Measurements from ENCODE around the gene EGLN3. TPM values are rescaled to one million over a fixed set of nuclear protein-coding genes. Genes with fewer than 3 reads are reported as not detected.

EGLN3 gene
- 5.0 TPM for polyA plus RNA-seq (2012; ENCODE audit: low read depth, missing spikeins)

DNA sequence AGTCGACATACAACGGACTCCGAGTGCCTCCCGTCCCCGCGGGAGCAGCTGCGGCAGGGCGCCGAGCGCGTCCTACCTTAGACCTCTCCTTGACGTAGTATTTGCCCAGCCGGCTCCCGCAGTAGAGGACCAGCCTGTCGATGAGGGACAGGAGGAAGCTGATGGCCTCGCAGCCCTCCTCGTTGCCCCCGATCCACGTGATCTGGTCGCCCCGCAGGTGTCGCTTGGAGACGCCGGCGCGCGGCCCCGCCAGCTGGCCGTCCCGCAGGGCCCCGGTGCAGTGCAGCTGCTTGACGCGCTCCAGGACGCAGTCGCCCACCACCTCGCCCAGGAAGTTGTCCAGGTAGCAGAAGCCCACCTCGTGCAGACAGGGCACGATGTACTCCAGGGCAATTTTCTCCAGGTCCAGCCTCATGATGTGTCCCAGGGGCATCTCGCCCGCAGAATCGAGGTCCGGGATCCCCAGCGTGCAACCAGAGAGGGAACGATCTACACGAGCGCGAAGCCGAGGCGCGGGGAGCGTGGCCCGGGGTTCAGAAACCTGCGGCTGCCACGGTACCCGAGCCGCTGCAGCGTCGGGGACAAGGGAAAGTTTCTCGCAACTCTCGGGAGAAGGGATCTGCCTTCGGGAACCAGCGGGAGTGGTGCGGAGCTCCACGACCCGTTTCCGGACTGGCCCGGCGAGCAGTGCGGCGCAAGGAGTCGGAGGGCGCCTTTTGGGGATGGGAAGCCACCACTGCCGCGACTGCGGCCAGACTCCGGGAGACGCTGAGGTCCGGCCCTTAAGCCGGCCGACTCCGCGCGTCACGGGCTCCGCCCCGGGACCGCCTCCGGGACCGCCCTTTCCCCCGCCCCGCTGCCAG is at the start of gene EGLN3:
Gene EGLN3, minus strand, starts transcription at position 755 of the 863 bp plus-strand sequence. Its CDS starts 322 bp downstream, at position 433.
- DNase-seq (ENCODE audit: insufficient read length, low spot score) (peak; percentile 72), FAIRE-seq (peak; percentile 58)
- TF ChIP-seq POLR2AphosphoS5 (IDR thresholded peaks at IDR 0.05; ENCODE audit: low read depth, low read length): no peak
- no peak for TF ChIP-seq TAF1 (IDR thresholded peaks at IDR 0.05; ENCODE audit: low read depth, low read length)
- no peak for TF ChIP-seq SPI1 (IDR thresholded peaks at IDR 0.05; ENCODE audit: low read depth, low read length)
- no peak for TF ChIP-seq POLR2A (IDR thresholded peaks at IDR 0.05; ENCODE audit: low read depth, low read length)
- TF ChIP-seq POU2F2 (IDR thresholded peaks at IDR 0.05; ENCODE audit: low read depth, low read length): no peak
- no peak for TF ChIP-seq PAX5 (IDR thresholded peaks at IDR 0.05; ENCODE audit: insufficient read depth, low read length, severe bottlenecking)

DNA sequence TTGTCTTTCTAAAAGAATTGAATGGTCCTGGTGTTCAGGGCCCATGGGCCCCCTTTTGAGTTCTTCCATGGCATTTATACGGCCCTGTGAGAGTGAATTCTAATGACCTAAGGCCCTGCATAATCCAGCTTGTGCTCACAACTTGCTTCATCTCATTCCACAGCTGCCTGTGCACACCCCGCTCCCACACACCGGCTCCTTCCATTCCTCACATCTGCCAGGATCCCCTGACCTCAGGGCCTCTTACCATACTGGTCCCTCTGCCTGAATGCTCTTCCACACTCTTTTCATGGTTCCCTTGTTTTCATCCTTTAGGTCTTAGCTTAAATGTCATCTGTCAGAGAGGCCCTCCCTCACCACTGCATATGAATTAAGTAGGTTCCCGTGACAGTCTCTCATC is 49.5 kb upstream of the EGLN3 start:
- FAIRE-seq (no peak), DNase-seq (ENCODE audit: insufficient read length, low spot score) (no peak)
- TF ChIP-seq POLR2A (IDR thresholded peaks at IDR 0.05; ENCODE audit: low read depth, low read length) (no peak), SPI1 (IDR thresholded peaks at IDR 0.05; ENCODE audit: low read depth, low read length) (no peak), TAF1 (IDR thresholded peaks at IDR 0.05; ENCODE audit: low read depth, low read length) (no peak), POLR2AphosphoS5 (IDR thresholded peaks at IDR 0.05; ENCODE audit: low read depth, low read length) (no peak), PAX5 (IDR thresholded peaks at IDR 0.05; ENCODE audit: insufficient read depth, low read length, severe bottlenecking) (no peak), POU2F2 (IDR thresholded peaks at IDR 0.05; ENCODE audit: low read depth, low read length) (no peak)

DNA sequence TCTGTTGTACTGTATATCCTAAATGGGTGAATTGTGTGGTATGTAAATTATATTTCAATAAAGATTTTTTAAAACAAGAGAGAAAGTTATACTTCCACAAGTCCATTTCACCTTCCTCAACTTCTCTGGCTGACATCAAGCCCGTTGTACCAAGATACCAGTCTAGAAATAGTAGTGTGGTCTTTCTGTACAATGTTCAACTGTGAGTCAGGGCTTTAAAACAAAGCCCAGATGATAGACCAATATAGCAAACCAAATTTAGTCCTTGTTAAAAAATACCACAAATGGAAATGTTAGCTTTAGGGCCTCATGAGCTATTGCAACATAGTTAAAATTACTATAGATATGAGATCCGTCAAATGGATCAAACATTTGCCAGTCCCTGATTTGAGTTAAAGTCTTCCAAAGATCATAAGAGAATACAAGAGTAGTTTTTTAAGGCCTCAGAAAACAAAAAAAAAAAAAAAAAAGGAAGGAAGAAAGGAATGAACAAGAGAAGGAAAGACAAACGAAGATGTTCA is 49.0 kb upstream of the EGLN3 start:
- TF ChIP-seq TAF1 (IDR thresholded peaks at IDR 0.05; ENCODE audit: low read depth, low read length) (no peak), POU2F2 (IDR thresholded peaks at IDR 0.05; ENCODE audit: low read depth, low read length) (no peak), SPI1 (IDR thresholded peaks at IDR 0.05; ENCODE audit: low read depth, low read length) (no peak), POLR2AphosphoS5 (IDR thresholded peaks at IDR 0.05; ENCODE audit: low read depth, low read length) (no peak), PAX5 (IDR thresholded peaks at IDR 0.05; ENCODE audit: insufficient read depth, low read length, severe bottlenecking) (no peak), POLR2A (IDR thresholded peaks at IDR 0.05; ENCODE audit: low read depth, low read length) (no peak)
- FAIRE-seq (no peak), DNase-seq (ENCODE audit: insufficient read length, low spot score) (no peak)

DNA sequence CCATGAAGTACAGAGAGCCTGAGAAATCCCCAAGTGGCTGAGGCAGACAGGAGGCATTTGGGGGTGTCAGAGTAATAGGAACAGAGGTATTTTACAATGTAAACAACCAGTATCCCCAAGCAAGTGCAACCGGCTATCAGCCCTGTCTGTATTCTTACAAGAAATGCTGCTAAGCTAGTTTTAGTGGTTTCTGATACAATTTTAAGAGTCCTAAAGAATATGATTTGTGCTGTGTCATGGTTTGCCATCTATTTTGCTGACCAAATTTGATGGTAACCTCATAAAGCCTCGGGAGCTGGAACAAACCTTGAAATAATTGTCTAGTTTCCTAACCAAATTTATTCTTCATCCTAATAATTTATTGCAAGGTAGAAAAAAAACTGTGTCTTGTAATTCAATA is 46.7 kb upstream of the EGLN3 start:
- FAIRE-seq: no peak

DNA sequence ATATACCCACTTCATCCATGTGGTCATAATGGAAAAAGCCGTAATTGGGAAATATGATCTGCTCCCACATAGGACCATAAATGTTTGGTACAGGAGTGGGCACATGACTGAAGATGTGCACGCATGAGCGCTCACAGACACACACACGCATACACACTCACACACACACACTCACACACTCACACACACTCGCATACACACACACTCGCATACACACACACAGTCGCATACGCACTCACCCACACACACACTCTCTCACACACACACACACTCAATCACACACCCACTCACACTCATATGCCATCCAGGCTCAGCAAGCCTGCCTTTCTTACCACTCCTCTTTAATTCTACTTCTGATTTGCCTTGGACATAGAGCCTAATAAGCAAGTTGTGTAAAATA is 45.6 kb upstream of the EGLN3 start:
- no peak for FAIRE-seq
- TF ChIP-seq POU2F2 (IDR thresholded peaks at IDR 0.05; ENCODE audit: low read depth, low read length) (no peak), TAF1 (IDR thresholded peaks at IDR 0.05; ENCODE audit: low read depth, low read length) (no peak), SPI1 (IDR thresholded peaks at IDR 0.05; ENCODE audit: low read depth, low read length) (no peak), POLR2AphosphoS5 (IDR thresholded peaks at IDR 0.05; ENCODE audit: low read depth, low read length) (no peak), POLR2A (IDR thresholded peaks at IDR 0.05; ENCODE audit: low read depth, low read length) (no peak), PAX5 (IDR thresholded peaks at IDR 0.05; ENCODE audit: insufficient read depth, low read length, severe bottlenecking) (no peak)
- no peak for DNase-seq (ENCODE audit: insufficient read length, low spot score)

More for the DNA sequence above, 46.7 kb upstream of the EGLN3 start:
- no peak for DNase-seq (ENCODE audit: insufficient read length, low spot score)
- TF ChIP-seq TAF1 (IDR thresholded peaks at IDR 0.05; ENCODE audit: low read depth, low read length): no peak
- no peak for TF ChIP-seq POLR2AphosphoS5 (IDR thresholded peaks at IDR 0.05; ENCODE audit: low read depth, low read length)
- no peak for TF ChIP-seq POLR2A (IDR thresholded peaks at IDR 0.05; ENCODE audit: low read depth, low read length)
- TF ChIP-seq SPI1 (IDR thresholded peaks at IDR 0.05; ENCODE audit: low read depth, low read length): no peak
- TF ChIP-seq POU2F2 (IDR thresholded peaks at IDR 0.05; ENCODE audit: low read depth, low read length): no peak
- no peak for TF ChIP-seq PAX5 (IDR thresholded peaks at IDR 0.05; ENCODE audit: insufficient read depth, low read length, severe bottlenecking)

DNA sequence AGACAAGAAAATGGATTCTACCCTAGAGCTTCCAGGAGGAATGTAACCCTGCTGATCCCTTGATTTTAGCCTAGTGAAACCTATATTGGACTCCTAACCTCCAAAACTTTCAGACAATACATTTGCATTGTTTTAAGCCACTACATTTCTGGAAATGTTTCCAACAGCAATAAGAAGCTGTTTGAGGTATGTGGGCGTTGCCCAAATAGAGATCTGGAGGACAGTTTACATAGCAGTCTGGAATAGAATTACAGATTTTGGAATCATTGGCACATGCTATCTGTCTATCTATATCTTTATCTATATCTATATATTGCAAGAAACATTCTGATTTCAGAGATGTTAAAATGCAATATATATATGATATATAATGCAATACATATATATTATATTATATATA is 42.4 kb upstream of the EGLN3 start:
- no peak for TF ChIP-seq POU2F2 (IDR thresholded peaks at IDR 0.05; ENCODE audit: low read depth, low read length)
- TF ChIP-seq TAF1 (IDR thresholded peaks at IDR 0.05; ENCODE audit: low read depth, low read length): no peak
- no peak for TF ChIP-seq PAX5 (IDR thresholded peaks at IDR 0.05; ENCODE audit: insufficient read depth, low read length, severe bottlenecking)
- no peak for TF ChIP-seq POLR2A (IDR thresholded peaks at IDR 0.05; ENCODE audit: low read depth, low read length)
- no peak for TF ChIP-seq POLR2AphosphoS5 (IDR thresholded peaks at IDR 0.05; ENCODE audit: low read depth, low read length)
- TF ChIP-seq SPI1 (IDR thresholded peaks at IDR 0.05; ENCODE audit: low read depth, low read length): no peak
- FAIRE-seq: no peak
- no peak for DNase-seq (ENCODE audit: insufficient read length, low spot score)

DNA sequence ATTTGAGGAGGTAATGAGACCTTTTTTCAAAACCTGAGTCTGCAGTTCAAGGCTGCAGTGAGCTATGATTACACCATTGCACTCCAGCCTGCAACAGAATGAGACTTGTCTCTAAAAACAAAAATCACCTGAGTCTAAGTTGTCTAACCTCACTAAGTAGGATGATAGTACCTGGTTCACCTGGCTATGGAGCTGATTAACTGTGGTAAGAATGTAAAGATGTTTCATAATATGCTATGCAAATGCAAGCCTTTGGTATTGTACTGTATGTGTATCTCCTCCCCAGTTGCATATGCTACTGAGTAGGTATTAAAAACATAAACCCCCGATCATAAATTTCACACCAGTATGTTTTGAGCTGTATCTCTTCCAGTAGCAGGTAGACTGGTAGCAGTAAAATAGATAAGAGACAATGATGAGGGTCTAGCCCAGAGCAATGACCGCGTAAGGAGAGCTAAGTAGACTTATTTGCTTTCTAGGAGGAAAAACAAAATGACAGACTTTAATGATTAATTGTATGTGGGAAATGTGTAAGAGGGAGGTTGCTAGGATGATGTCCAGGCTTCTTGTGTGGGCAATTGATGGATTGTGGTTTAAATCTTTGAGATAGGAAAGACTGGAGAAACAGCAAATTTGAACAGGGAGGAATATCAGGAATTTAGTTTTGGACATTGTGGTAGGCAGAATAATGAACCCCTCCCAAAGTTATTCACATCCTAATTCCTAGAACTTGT is 41.6 kb upstream of the EGLN3 start:
- DNase-seq (ENCODE audit: insufficient read length, low spot score) (no peak), FAIRE-seq (no peak)
- no peak for TF ChIP-seq POLR2AphosphoS5 (IDR thresholded peaks at IDR 0.05; ENCODE audit: low read depth, low read length)
- TF ChIP-seq POU2F2 (IDR thresholded peaks at IDR 0.05; ENCODE audit: low read depth, low read length): no peak
- TF ChIP-seq TAF1 (IDR thresholded peaks at IDR 0.05; ENCODE audit: low read depth, low read length): no peak
- no peak for TF ChIP-seq PAX5 (IDR thresholded peaks at IDR 0.05; ENCODE audit: insufficient read depth, low read length, severe bottlenecking)
- no peak for TF ChIP-seq POLR2A (IDR thresholded peaks at IDR 0.05; ENCODE audit: low read depth, low read length)
- no peak for TF ChIP-seq SPI1 (IDR thresholded peaks at IDR 0.05; ENCODE audit: low read depth, low read length)

DNA sequence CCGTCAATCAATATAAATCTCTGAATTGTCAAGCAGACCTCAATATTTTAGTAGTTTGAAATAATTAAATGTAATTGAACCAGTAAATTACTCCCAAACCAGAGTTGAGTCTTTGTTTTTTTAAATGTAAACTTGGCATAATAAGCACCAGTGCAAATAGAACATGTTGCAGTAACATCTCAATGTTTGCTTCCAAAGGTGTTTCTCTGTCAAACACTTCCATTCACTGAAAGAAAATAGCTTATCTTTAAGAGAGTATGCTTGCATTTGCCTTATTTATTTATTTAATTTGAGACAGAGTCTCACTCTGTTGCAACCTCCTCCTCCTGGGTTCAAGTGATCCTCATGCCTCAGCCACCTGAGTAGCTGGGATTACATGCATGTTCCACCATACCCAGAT is 39.9 kb upstream of the EGLN3 start:
- DNase-seq (ENCODE audit: insufficient read length, low spot score) (no peak), FAIRE-seq (no peak)
- TF ChIP-seq POLR2AphosphoS5 (IDR thresholded peaks at IDR 0.05; ENCODE audit: low read depth, low read length): no peak

DNA sequence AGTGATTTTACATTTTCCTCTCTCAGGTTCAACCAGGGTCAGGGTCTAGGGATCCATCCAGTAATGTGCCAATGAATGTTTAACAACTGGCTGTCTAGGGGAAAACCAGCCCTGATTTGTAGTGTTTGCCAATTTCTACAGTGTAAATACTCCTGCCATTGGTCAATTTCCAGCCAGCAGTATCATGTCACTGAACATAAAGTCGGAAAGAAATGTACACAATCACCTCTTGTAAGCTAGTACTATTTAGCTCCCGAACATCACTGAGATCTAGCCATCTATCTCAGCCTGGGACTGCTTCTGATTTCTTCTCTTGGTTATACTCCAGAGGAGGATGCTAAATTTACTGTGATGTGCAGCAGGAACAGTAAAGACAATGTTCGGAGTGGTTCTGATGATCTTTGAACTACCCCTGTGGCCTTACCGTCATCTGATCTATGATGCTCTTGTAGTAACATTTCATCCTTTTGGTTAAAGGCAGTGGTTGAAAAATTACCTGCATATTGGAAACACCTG is 36.7 kb upstream of the EGLN3 start:
- TF ChIP-seq POU2F2 (IDR thresholded peaks at IDR 0.05; ENCODE audit: low read depth, low read length) (no peak), TAF1 (IDR thresholded peaks at IDR 0.05; ENCODE audit: low read depth, low read length) (no peak), PAX5 (IDR thresholded peaks at IDR 0.05; ENCODE audit: insufficient read depth, low read length, severe bottlenecking) (no peak), POLR2A (IDR thresholded peaks at IDR 0.05; ENCODE audit: low read depth, low read length) (no peak), SPI1 (IDR thresholded peaks at IDR 0.05; ENCODE audit: low read depth, low read length) (no peak), POLR2AphosphoS5 (IDR thresholded peaks at IDR 0.05; ENCODE audit: low read depth, low read length) (no peak)
- DNase-seq (ENCODE audit: insufficient read length, low spot score): no peak
- FAIRE-seq: no peak
